ENCODE results near the gene ANO1.
A peak's percentile ranks its signal among the peaks of the same experiment; 100 is the strongest.

ANO1 gene

DNA sequence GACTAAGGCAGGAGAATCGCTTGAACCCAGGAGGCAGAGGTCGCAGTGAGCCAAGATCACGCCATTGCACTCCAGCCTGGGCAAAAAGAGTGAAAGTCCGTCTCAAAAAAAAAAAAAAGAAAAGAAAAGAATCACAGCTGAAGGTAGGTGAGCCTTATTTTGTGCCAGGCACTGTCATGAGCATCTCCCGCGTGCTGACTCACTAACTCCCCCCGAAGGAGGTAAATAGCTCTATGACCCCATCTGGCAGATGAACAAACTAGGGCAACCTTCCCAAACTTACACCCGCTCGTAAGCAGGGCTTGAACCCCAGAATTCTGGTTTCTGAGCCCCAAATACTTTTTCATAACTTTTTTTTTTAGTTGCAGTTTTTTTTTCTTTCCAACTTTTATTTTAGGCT, 60.3 kb downstream of the ANO1 start:
- DNase-seq (ENCODE audit: low spot score): no peak

GRCh38 chr11:70139785-70140410, 61.8 kb downstream of the ANO1 start:
- peak; percentile 60 for DNase-seq (ENCODE audit: low spot score)

GRCh38 chr11:70140711-70141485, 62.8 kb downstream of the ANO1 start:
- DNase-seq (ENCODE audit: low spot score): no peak

GRCh38 chr11:70141486-70142220, 63.5 kb downstream of the ANO1 start:
- DNase-seq (ENCODE audit: low spot score): no peak

DNA sequence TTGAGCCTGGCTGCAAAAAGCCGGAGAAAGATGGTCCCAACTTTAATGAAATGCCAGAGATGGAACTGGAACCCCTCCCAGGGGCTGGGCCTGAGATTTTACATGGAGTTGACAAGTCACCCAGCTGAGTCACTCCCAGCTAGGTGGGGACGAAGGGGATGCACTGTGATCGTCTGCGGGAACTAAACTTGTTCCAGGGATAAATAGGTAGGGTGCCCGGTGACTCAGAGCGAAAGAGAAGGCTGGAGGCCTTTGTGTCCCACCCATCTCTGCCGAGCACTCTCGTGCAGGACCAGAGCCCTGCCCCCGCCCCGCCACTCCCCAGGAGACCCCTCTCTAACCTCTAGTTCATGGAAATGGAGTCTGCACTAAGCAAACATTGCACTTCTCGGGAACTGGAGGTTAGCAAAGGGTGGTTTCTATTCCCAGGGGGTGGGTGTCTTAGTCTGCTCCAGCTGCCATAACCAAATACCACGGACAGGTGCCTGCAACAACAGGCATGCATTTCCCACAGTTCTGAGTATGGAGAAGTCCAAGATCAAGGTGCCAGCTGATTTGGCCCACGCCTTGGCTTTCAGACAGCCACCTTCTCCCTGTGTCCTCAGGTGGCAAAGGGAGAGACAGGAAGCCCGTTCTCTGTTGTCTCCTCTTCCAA, 64.2 kb downstream of the ANO1 start:
- DNase-seq (ENCODE audit: low spot score): peak; percentile 78

GRCh38 chr11:70144262-70144661, 66.1 kb downstream of the ANO1 start:
- DNase-seq (ENCODE audit: low spot score): no peak

GRCh38 chr11:70145071-70145470, 67.0 kb downstream of the ANO1 start:
- DNase-seq (ENCODE audit: low spot score): no peak

- no peak for DNase-seq (ENCODE audit: low spot score)
Measured at GRCh38 chr11:70145841-70146240, 67.7 kb downstream of the ANO1 start.

- DNase-seq (ENCODE audit: low spot score): no peak
Measured at GRCh38 chr11:70146299-70146698, 68.2 kb downstream of the ANO1 start.

- no peak for DNase-seq (ENCODE audit: low spot score)
Measured at GRCh38 chr11:70146895-70147520, 68.9 kb downstream of the ANO1 start.

- no peak for DNase-seq (ENCODE audit: low spot score)
Measured at GRCh38 chr11:70147668-70148067, 69.6 kb downstream of the ANO1 start.

- DNase-seq (ENCODE audit: low spot score): no peak
Measured at GRCh38 chr11:70151671-70152070, 73.6 kb downstream of the ANO1 start.

GRCh38 chr11:70153133-70153727, 75.1 kb downstream of the ANO1 start:
- no peak for DNase-seq (ENCODE audit: low spot score)

DNA sequence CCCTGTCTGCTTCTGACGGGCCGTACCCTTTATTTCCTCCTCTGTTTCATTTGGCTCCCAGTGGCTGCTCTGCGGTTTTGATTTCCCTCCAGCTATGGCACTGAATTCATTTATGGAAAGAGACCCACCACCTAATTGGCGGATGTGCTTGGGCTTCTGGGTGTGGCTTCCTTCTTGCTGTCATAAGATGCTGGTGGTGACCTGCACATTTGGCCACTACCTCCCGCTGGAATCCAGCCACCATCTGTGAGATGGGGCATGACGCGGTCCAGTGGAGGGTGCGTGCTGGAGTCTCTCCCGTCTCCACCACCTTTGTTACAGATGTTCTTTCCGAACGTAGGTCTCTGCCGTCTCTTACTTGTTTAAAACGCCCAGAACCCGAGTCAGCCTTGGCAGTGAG, 77.3 kb downstream of the ANO1 start:
- DNase-seq (ENCODE audit: low spot score): no peak

DNA sequence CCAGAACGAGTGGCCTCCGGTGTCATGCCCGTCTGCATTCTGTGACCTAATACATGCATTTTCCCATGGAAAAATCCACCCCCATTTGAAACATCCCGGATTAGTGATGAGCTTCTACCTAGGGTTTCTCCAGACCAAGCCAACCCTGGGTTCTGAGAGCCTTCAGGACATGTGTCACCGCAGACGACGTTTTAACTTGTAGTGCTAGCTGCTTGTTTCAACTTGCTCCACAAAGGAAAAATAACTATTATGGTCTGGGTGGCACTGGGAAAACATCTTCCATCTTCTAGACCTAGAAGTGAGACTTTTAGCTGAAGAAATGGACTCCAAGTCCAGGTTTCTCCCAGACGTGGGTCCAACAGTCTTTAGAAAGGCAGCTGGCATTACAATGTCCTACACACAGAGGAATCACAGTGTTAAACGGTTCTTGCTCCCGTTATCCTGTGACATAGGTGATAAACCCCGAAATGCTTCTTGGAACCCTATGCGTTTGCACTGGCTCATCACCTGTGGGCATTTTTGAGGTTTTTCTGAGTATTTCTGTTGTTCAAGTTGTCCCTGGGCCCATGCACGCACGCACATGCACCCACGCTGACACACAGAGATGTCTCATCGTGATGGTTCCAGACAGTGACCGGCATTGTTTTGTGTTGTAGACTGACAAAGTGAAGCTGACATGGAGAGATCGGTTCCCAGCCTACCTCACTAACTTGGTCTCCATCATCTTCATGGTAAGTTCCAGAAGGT, 78.3 kb downstream of the ANO1 start:
- DNase-seq (ENCODE audit: low spot score): no peak

- DNase-seq (ENCODE audit: low spot score): no peak
Measured at GRCh38 chr11:70158201-70158600, 80.1 kb downstream of the ANO1 start.

DNA sequence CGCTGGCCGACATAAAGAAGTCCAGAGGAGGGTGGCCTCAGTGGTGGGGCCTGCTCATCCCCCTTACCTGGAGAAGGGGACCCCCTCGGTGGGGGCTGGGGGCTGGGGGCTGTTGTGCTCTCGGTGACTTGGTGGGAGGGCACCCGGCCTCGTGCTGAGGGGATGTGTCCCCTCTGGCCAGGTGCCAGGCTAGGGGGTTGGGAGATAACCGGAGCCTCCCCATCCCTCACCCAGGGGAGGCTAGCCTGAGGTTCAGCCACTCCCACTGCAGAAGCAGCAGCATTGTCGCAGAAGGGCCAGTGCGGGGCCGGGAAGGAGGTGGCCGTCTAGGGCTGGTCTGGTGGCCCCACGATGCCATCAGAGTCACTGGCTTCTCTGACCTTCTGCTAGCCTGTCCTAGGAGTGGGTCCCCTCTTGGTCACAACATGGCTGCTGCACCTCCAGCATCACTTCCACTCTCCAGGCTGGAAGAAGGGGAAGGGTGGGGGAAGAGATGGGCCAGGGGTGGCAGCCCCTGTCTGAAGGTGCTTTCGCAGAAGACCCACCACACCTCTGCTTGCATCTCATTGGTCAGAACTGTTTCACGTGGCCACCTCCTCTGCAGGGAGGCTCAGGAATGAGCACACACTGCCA, 80.8 kb downstream of the ANO1 start:
- DNase-seq (ENCODE audit: low spot score): no peak

GRCh38 chr11:70159627-70160570, 81.8 kb downstream of the ANO1 start:
- DNase-seq (ENCODE audit: low spot score): peak; percentile 93

GRCh38 chr11:70161043-70161625, 83.0 kb downstream of the ANO1 start:
- no peak for DNase-seq (ENCODE audit: low spot score)
